Ishikawa (cell line): ENCODE measurements around the gene CCNDBP1.

Experiments
- CEBPB ChIP-seq: IDR thresholded peaks from 2 replicates; pipeline ENCODE4 v1.6.1; 2012
- CREB1 ChIP-seq: IDR thresholded peaks from 2 replicates; pipeline ENCODE4 v1.6.1; 2012; ENCODE audit warnings: low read depth
- EGR1 ChIP-seq: IDR thresholded peaks from 2 replicates; pipeline ENCODE4 v1.6.1; 2012
- EP300 ChIP-seq: IDR thresholded peaks from 2 replicates; pipeline ENCODE4 v1.6.1; 2012; ENCODE audit warnings: borderline replicate concordance
- FOXM1 ChIP-seq: IDR thresholded peaks from 2 replicates; pipeline ENCODE4 v1.6.1; 2012; ENCODE audit warnings: low read depth, borderline replicate concordance
- MAX ChIP-seq: IDR thresholded peaks from 2 replicates; pipeline ENCODE4 v1.6.1; 2012
- NFIC ChIP-seq: IDR thresholded peaks from 2 replicates; pipeline ENCODE4 v1.6.1; 2012
- RAD21 ChIP-seq: IDR thresholded peaks from 2 replicates; pipeline ENCODE4 v1.6.1; 2012; ENCODE audit warnings: low read depth
- REST ChIP-seq: IDR thresholded peaks from 2 replicates; pipeline ENCODE4 v1.6.1; 2012; ENCODE audit warnings: low read depth, mild to moderate bottlenecking
- TAF1 ChIP-seq: IDR thresholded peaks from 2 replicates; pipeline ENCODE4 v1.6.1; 2012; ENCODE audit warnings: low read depth, mild to moderate bottlenecking
- TCF12 ChIP-seq: IDR thresholded peaks from 2 replicates; pipeline ENCODE4 v1.6.1; 2012; ENCODE audit warnings: low read depth
- TEAD4 ChIP-seq: IDR thresholded peaks from 2 replicates; pipeline ENCODE4 v1.6.1; 2012
- USF1 ChIP-seq: IDR thresholded peaks from 2 replicates; pipeline ENCODE4 v1.6.1; 2012
- YY1 ChIP-seq: IDR thresholded peaks from 2 replicates; pipeline ENCODE4 v1.6.1; 2012; ENCODE audit warnings: low read depth
- ZBTB7A ChIP-seq: IDR thresholded peaks from 2 replicates; pipeline ENCODE4 v1.6.1; 2012; ENCODE audit warnings: low read depth

CCNDBP1 gene

GRCh38 chr15:43168192-43169107, 16.8 kb upstream of the CCNDBP1 start:
- TF ChIP-seq RAD21 (no peak), MAX (no peak), NFIC (no peak), TAF1 (no peak), CEBPB (no peak), EP300 (no peak), REST (no peak), TEAD4 (no peak), YY1 (no peak), USF1 (no peak), FOXM1 (no peak), ZBTB7A (no peak), CREB1 (no peak), EGR1 (no peak), TCF12 (no peak)

GRCh38 chr15:43169888-43170287, 15.3 kb upstream of the CCNDBP1 start:
- TF ChIP-seq REST (no peak), NFIC (no peak), TEAD4 (no peak), TCF12 (no peak), CEBPB (no peak), EP300 (no peak), ZBTB7A (no peak), USF1 (no peak), RAD21 (no peak), EGR1 (no peak), MAX (no peak), FOXM1 (no peak), YY1 (no peak), CREB1 (no peak), TAF1 (no peak)

- no peak for TF ChIP-seq ZBTB7A
- TF ChIP-seq TEAD4 = no peak
- TF ChIP-seq USF1 = no peak
- TF ChIP-seq EGR1 = no peak
- TF ChIP-seq YY1 = no peak
- no peak for TF ChIP-seq RAD21
- TF ChIP-seq TCF12 = no peak
These were observed 1.9 kb upstream of the CCNDBP1 start for GRCh38 chr15:43183270-43183669.

GRCh38 chr15:43184407-43185124, 637 bp upstream of the CCNDBP1 start:
- TF ChIP-seq ZBTB7A = no peak
- TF ChIP-seq FOXM1 = no peak
- TF ChIP-seq EGR1 = no peak
- no peak for TF ChIP-seq TAF1
- TF ChIP-seq MAX = no peak
- TF ChIP-seq CEBPB = no peak
- no peak for TF ChIP-seq CREB1
- TF ChIP-seq RAD21 = no peak
- no peak for TF ChIP-seq EP300
- no peak for TF ChIP-seq TEAD4
- TF ChIP-seq REST = no peak
- TF ChIP-seq USF1 = no peak
- TF ChIP-seq TCF12 = no peak
- no peak for TF ChIP-seq NFIC
- TF ChIP-seq YY1 = no peak
